Loucy (cell line): Measurements from ENCODE around the gene RTCA.

ENCODE experiments used
- H2AFZ ChIP-seq: fragments of 200-600 bp; sonication (generic); 2 replicates; pipeline ENCODE4 v1.6.0; 2016; ENCODE audit warnings: antibody characterized with exemption, mild to moderate bottlenecking, low read length, moderate library complexity
- H3F3A ChIP-seq: fragments of 200-600 bp; 2 replicates; pipeline ENCODE4 v1.6.0; 2016; ENCODE audit warnings: antibody characterized with exemption, low read depth, mild to moderate bottlenecking
- H3K27me3 ChIP-seq: fragments of 200-600 bp; sonication (generic); 2 replicates; pipeline ENCODE4 v1.6.1; 2014; ENCODE audit warnings: low read length, mild to moderate bottlenecking; ENCODE audit not compliant: insufficient read depth, poor library complexity, severe bottlenecking
- H3K36me3 ChIP-seq: fragments of 200-600 bp; sonication (generic); 2 replicates; pipeline ENCODE4 v1.6.1; 2016; ENCODE audit warnings: low read length; ENCODE audit not compliant: insufficient read depth
- H3K4me1 ChIP-seq: fragments of 200-600 bp; sonication (generic); 2 replicates; pipeline ENCODE4 v1.5.1; 2014; ENCODE audit warnings: low read length, mild to moderate bottlenecking; ENCODE audit not compliant: insufficient read depth, poor library complexity, severe bottlenecking
- H3K4me2 ChIP-seq: fragments of 200-600 bp; sonication (generic); 2 replicates; pipeline ENCODE4 v1.6.0; 2014; ENCODE audit warnings: antibody characterized with exemption, low read length, low read depth, mild to moderate bottlenecking; ENCODE audit not compliant: poor library complexity, severe bottlenecking
- H3K4me3 ChIP-seq: fragments of 200-600 bp; sonication (generic); 2 replicates; pipeline ENCODE4 v1.5.1; 2014; ENCODE audit warnings: low read length, mild to moderate bottlenecking, mixed read lengths; ENCODE audit not compliant: poor library complexity, severe bottlenecking
- H3K79me2 ChIP-seq: fragments of 200-600 bp; sonication (generic); 2 replicates; pipeline ENCODE4 v1.6.1; 2014; ENCODE audit warnings: low read length; ENCODE audit not compliant: insufficient read depth
- H3K9ac ChIP-seq: fragments of 200-600 bp; sonication (generic); 2 replicates; pipeline ENCODE4 v1.6.0; 2014; ENCODE audit warnings: mild to moderate bottlenecking, low read depth, low read length, moderate library complexity; ENCODE audit not compliant: poor library complexity, severe bottlenecking
- H3K9me2 ChIP-seq: fragments of 200-600 bp; sonication (generic); replicated peaks from 2 replicates; pipeline ENCODE4 v1.6.1; 2016; ENCODE audit warnings: low read depth, low read length, mixed read lengths
- H3K9me3 ChIP-seq: fragments of 200-600 bp; sonication (generic); 2 replicates; pipeline ENCODE4 v1.6.1; 2014; ENCODE audit warnings: mild to moderate bottlenecking, antibody characterized with exemption, low read length, low read depth; ENCODE audit not compliant: insufficient read depth
- H4K20me1 ChIP-seq: fragments of 200-600 bp; sonication (generic); 2 replicates; pipeline ENCODE4 v1.6.0; 2014; ENCODE audit warnings: antibody characterized with exemption, low read length, mild to moderate bottlenecking; ENCODE audit not compliant: insufficient read depth, poor library complexity, severe bottlenecking
- CTCF ChIP-seq: fragments of 200-600 bp; sonication (generic); conservative IDR thresholded peaks from 2 replicates; pipeline ENCODE4 v1.5.1; 2014; ENCODE audit warnings: mild to moderate bottlenecking, antibody characterized with exemption, low read length
- EZH2phosphoT487 ChIP-seq: fragments of 200-600 bp; IDR thresholded peaks from 2 replicates; pipeline ENCODE4 v1.6.1; 2018; ENCODE audit warnings: antibody characterized with exemption, mild to moderate bottlenecking, moderate library complexity, borderline replicate concordance

The RTCA gene

GRCh38 chr1:100267284-100267683, 1.3 kb downstream of the RTCA start:
- no peaks in the 10 kb centered on the region for H3F3A ChIP-seq
- H3K4me3 ChIP-seq = peak overlapping the region; percentile 85
- peaks cover 14% of the 10 kb centered on the region; the same call in 1 of the 2 replicates for H3K36me3 ChIP-seq
- H3K9me2 ChIP-seq = no peaks in the 10 kb centered on the region
- peak overlapping the region; percentile 94 for H3K4me2 ChIP-seq
- no peaks in the 10 kb centered on the region for H3K9me3 ChIP-seq
- H4K20me1 ChIP-seq = peaks cover 40% of the 10 kb centered on the region
- no peak for TF ChIP-seq EZH2phosphoT487
- peak; percentile 26 for TF ChIP-seq CTCF
- H3K27me3 ChIP-seq = no peaks in the 10 kb centered on the region
- H3K79me2 ChIP-seq = peaks cover 66% of the 10 kb centered on the region
- peaks cover 39% of the 10 kb centered on the region for H3K4me1 ChIP-seq
- no peak overlapping the region for H2AFZ ChIP-seq
- peak overlapping the region; percentile 99 for H3K9ac ChIP-seq

GRCh38 chr1:100268202-100268601, 2.2 kb downstream of the RTCA start:
- H4K20me1 ChIP-seq = peaks cover 43% of the 10 kb centered on the region
- H3K27me3 ChIP-seq = no peaks in the 10 kb centered on the region
- H3K36me3 ChIP-seq = peaks cover 17% of the 10 kb centered on the region; the same call in 1 of the 2 replicates
- no peaks in the 10 kb centered on the region for H3K9me2 ChIP-seq
- TF ChIP-seq CTCF (no peak), EZH2phosphoT487 (no peak)
- peak overlapping the region; percentile 94 for H3K4me2 ChIP-seq
- H3K79me2 ChIP-seq = peaks cover 72% of the 10 kb centered on the region
- peaks cover 43% of the 10 kb centered on the region for H3K4me1 ChIP-seq
- peak overlapping the region; percentile 85 for H3K4me3 ChIP-seq
- no peaks in the 10 kb centered on the region for H3F3A ChIP-seq
- no peaks in the 10 kb centered on the region for H3K9me3 ChIP-seq
- H2AFZ ChIP-seq = no peak overlapping the region
- peak overlapping the region; percentile 99 for H3K9ac ChIP-seq

GRCh38 chr1:100277866-100278265, 11.8 kb downstream of the RTCA start:
- Histone ChIP-seq H4K20me1 (peaks cover 7% of the 10 kb centered on the region), H3K4me3 (no peak overlapping the region), H3K27me3 (no peaks in the 10 kb centered on the region), H2AFZ (no peak overlapping the region), H3K4me1 (peaks cover 7% of the 10 kb centered on the region), H3K36me3 (peaks cover 83% of the 10 kb centered on the region), H3K79me2 (peaks cover 12% of the 10 kb centered on the region; the same call in 1 of the 2 replicates), H3K9me2 (no peaks in the 10 kb centered on the region), H3K4me2 (no peak overlapping the region), H3K9me3 (no peaks in the 10 kb centered on the region), H3K9ac (no peak overlapping the region), H3F3A (no peaks in the 10 kb centered on the region)
- no peak for TF ChIP-seq EZH2phosphoT487
- no peak for TF ChIP-seq CTCF
